Erythroblast (primary cell): ENCODE results near the gene YAF2.

Experiments
- GATA1 ChIP-seq: IDR thresholded peaks from 2 replicates; pipeline ENCODE4 v1.6.1; 2011; ENCODE audit warnings: low read depth, mild to moderate bottlenecking, control low read depth, low read length, moderate library complexity
- POLR2A ChIP-seq: IDR thresholded peaks from 2 replicates; pipeline ENCODE4 v1.6.1; 2011; ENCODE audit warnings: mild to moderate bottlenecking, low read length

DNA sequence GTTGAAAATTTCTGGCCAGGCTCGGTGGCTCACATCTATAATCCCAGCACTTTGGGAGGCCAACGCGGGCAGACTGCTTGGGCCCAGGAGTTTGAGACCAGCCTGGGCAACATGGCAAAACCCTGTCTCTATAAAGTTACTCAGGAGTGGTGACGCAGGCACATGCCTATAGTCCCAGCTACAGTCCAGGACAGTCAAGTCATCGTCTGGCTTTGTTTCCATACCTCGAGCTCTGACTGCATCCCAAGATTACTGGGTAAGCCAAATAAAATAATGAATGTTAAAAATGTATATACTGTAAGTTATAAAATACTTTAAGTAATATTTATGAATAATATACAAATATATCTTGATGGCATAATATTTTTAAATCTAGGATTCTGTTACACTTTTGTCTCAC is 70.3 kb downstream of the YAF2 start:
- TF ChIP-seq POLR2A: no peak
- no peak for TF ChIP-seq GATA1
